Caco-2 (cell line): Measurements from ENCODE around the gene USP44. TPM values are rescaled to one million over a fixed set of nuclear protein-coding genes. Genes with fewer than 3 reads are reported as not detected.

Experiments
- BruUV-seq: library from RNA; stranded (reverse); fragments of 400-500 nt; replicated peaks from 2 replicates; lab custom pipeline; 2021; lab: Mats Ljungman, UMichigan
- CTCF ChIA-PET: fragments of 300-600 bp; sonication (Branson Sonifier 250); formaldehyde crosslinking; loops from one replicate; lab custom pipeline; 2022; ENCODE audit warnings: antibody characterized with exemption; lab: Charles Lee
- POLR2A ChIA-PET: fragments of 300-600 bp; sonication (Branson Sonifier 250); formaldehyde crosslinking; loops from one replicate; lab custom pipeline; 2022; ENCODE audit warnings: antibody characterized with exemption; lab: Charles Lee
- DNase-seq, 2 experiments: peaks; one replicate each; pipeline versions ENCODE4 v3.0.0 to v3.0.0-alpha.2; 2020 to 2022
- H3K27me3 ChIP-seq: replicated peaks from 2 replicates; pipeline ENCODE4 v1.6.0; 2011; ENCODE audit warnings: low read length; ENCODE audit not compliant: control insufficient read depth, insufficient read depth
- H3K36me3 ChIP-seq: 2 replicates; pipeline ENCODE4 v1.5.1; 2011; ENCODE audit warnings: low read length; ENCODE audit not compliant: control insufficient read depth, insufficient read depth
- H3K4me1 ChIP-seq: fragments of 250-450 bp; sonication (Bioruptor Pico); 2 replicates; pipeline ENCODE4 v1.5.1; 2020; ENCODE audit warnings: mild to moderate bottlenecking
- H3K4me3 ChIP-seq: 2 replicates; pipeline ENCODE4 v1.5.1; 2011; ENCODE audit warnings: low read depth, mild to moderate bottlenecking, control low read depth, low read length
- H3K9me3 ChIP-seq: fragments of 250-450 bp; sonication (Bioruptor Pico); 2 replicates; pipeline ENCODE4 v1.5.1; 2020; ENCODE audit warnings: mild to moderate bottlenecking, moderate library complexity
- H3K27ac Mint-ChIP-seq: one replicate; pipeline ENCODE4 v1.8.0; 2022; ENCODE audit warnings: mixed read lengths; ENCODE audit not compliant: unreplicated experiment
- H3K27me3 Mint-ChIP-seq: one replicate; pipeline ENCODE4 v1.8.0; 2022; ENCODE audit warnings: mixed read lengths; ENCODE audit not compliant: insufficient read depth, unreplicated experiment
- H3K36me3 Mint-ChIP-seq: one replicate; pipeline ENCODE4 v1.8.0; 2022; ENCODE audit warnings: mild to moderate bottlenecking, mixed read lengths; ENCODE audit not compliant: insufficient read depth, unreplicated experiment
- H3K4me1 Mint-ChIP-seq: one replicate; pipeline ENCODE4 v1.8.0; 2022; ENCODE audit warnings: low read depth, mixed read lengths; ENCODE audit not compliant: unreplicated experiment
- H3K4me3 Mint-ChIP-seq: one replicate; pipeline ENCODE4 v1.8.0; 2022; ENCODE audit warnings: mild to moderate bottlenecking, moderate library complexity, mixed read lengths; ENCODE audit not compliant: unreplicated experiment
- H3K9me3 Mint-ChIP-seq: one replicate; pipeline ENCODE4 v1.8.0; 2022; ENCODE audit warnings: mixed read lengths; ENCODE audit not compliant: unreplicated experiment
- intact Hi-C: fragments of 100-400 bp; cut with micrococcal nuclease; formaldehyde crosslinking; loops from one replicate; pipeline ENCODE4 v1.10.0; 2022; ENCODE audit not compliant: unreplicated experiment
- total RNA-seq: library from RNA; stranded (reverse); gene quantifications from 2 replicates; pipeline ENCODE4 v1.2.3, GENCODE V29; 2022
- TF ChIP-seq, protein P1 (sequence below), 2 experiments: fragments of 200-600 bp in 1 of 2; IDR thresholded peaks; 1 replicate in 1 of 2; 2 replicates in 1 of 2; pipeline versions ENCODE4 v1.5.1 to v1.8.0; 2011 to 2022; ENCODE audit warnings: antibody characterized with exemption in 1 of 2, control low read depth in 1 of 2, inconsistent platforms in 1 of 2, low read depth in 1 of 2, low read length in 1 of 2, mild to moderate bottlenecking in 1 of 2, moderate library complexity in 1 of 2; ENCODE audit not compliant: insufficient read depth in 1 of 2, severe bottlenecking in 1 of 2, unreplicated experiment in 1 of 2

The USP44 gene
- total RNA-seq, 1 experiment from 2014 or later = 0.14 TPM

DNA sequence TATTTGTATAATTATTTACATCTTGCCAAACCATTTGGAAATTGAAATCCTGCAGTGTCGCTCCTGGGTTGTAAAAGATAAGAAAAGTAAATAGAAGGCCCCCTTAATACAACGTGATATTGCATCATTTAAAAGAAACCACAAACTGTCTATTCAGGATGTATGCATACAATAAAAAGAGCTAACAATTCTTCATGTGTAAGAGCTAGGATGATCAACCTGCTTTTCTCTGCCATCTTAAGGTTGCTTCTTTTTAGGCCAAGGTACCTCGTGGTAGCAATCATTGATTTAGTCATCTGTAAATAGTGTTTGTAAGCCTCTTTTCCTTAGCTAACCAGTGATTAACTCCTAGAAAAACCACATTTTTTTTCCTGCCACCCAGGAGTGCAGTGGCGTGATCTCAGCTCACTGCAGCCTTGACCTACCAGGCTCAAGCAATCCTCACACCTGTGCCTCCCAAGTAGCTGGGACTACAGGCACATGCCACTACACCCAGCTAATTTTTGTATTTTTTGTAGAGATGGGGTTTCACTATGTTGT is 3.3 kb upstream of the USP44 start:
- no peak for DNase-seq
- ChIA-PET POLR2A (no interaction called here), CTCF (interaction anchor here (1.6 kb wide), 2 partner anchors 20 kb away, joined by 7 to 8 read pairs; no protein-coding TSS in a partner anchor)
- Mint-ChIP-seq H3K4me1 (peaks cover 14% of the 10 kb centered on the region), H3K9me3 (no peaks in the 10 kb centered on the region), H3K27ac (no peak overlapping the region), H3K27me3 (no peaks in the 10 kb centered on the region), H3K36me3 (no peaks in the 10 kb centered on the region), H3K4me3 (no peak overlapping the region)
- intact Hi-C loops = no loop called here
- Histone ChIP-seq H3K27me3 (no peaks in the 10 kb centered on the region), H3K4me3 (no peak overlapping the region), H3K9me3 (peaks cover 2% of the 10 kb centered on the region; the same call in 1 of the 2 replicates), H3K36me3 (no peaks in the 10 kb centered on the region), H3K4me1 (peaks cover 7% of the 10 kb centered on the region)
- BruUV-seq = no TSS peak
- TF ChIP-seq, protein P1, sequence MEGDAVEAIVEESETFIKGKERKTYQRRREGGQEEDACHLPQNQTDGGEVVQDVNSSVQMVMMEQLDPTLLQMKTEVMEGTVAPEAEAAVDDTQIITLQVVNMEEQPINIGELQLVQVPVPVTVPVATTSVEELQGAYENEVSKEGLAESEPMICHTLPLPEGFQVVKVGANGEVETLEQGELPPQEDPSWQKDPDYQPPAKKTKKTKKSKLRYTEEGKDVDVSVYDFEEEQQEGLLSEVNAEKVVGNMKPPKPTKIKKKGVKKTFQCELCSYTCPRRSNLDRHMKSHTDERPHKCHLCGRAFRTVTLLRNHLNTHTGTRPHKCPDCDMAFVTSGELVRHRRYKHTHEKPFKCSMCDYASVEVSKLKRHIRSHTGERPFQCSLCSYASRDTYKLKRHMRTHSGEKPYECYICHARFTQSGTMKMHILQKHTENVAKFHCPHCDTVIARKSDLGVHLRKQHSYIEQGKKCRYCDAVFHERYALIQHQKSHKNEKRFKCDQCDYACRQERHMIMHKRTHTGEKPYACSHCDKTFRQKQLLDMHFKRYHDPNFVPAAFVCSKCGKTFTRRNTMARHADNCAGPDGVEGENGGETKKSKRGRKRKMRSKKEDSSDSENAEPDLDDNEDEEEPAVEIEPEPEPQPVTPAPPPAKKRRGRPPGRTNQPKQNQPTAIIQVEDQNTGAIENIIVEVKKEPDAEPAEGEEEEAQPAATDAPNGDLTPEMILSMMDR (IDR thresholded peaks at IDR 0.05; ENCODE audit: insufficient read depth in 1 of 2, low read depth in 1 of 2, low read length in 1 of 2, severe bottlenecking in 1 of 2, unreplicated experiment in 1 of 2) = no peak

DNA sequence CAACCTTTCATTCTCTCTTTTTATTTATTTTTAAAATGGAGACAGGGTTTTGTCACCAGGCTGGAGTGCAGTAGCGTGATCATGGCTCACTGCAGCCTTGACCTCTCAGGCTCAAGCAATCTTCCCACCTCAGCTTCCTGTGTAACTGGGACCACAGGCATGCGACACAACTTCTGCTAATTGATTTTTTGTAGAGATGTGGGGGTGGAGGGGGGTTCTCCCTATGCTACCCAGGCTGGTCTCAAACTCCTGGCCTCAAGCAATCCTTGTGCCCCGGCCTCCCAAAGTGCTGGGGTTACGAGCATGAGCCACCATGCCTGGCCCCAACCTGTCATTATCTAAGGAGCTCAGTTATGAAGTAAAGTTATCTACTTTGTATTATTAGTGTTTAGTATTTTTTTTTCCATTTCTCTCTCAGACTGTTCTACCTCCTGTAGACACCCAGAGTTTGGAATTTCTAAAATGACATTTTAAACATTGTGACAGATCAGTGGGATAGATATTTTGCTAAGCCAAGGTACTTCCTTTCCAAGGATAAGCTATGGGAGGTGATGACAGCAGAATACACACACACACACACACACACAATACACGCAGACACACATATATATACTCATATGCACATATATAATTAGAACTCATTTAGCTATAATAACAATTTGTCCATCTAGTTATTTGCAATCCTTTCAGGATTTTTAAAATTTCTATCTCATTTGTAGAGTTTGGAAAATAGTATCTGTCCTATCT is 2.1 kb upstream of the USP44 start:
- H3K4me3 ChIP-seq = no peak overlapping the region
- TF ChIP-seq, protein P1 (IDR thresholded peaks at IDR 0.05; ENCODE audit: insufficient read depth in 1 of 2, low read depth in 1 of 2, low read length in 1 of 2, severe bottlenecking in 1 of 2, unreplicated experiment in 1 of 2) = no peak
- BruUV-seq = no TSS peak
- H3K27ac Mint-ChIP-seq = no peak overlapping the region
- H3K36me3 Mint-ChIP-seq = no peaks in the 10 kb centered on the region
- H3K36me3 ChIP-seq = no peaks in the 10 kb centered on the region
- no peak overlapping the region for H3K4me3 Mint-ChIP-seq
- peaks cover 8% of the 10 kb centered on the region; the same call in 1 of the 2 replicates for H3K9me3 ChIP-seq
- no peaks in the 10 kb centered on the region for H3K9me3 Mint-ChIP-seq
- ChIA-PET CTCF (interaction anchor here (0.6 kb wide), 1 partner anchor 21 kb away, joined by 3 read pairs; no protein-coding TSS in a partner anchor), POLR2A (no interaction called here)
- H3K27me3 Mint-ChIP-seq = no peaks in the 10 kb centered on the region
- peaks cover 7% of the 10 kb centered on the region for H3K4me1 ChIP-seq
- H3K27me3 ChIP-seq = no peaks in the 10 kb centered on the region
- peaks cover 14% of the 10 kb centered on the region for H3K4me1 Mint-ChIP-seq
- no peak for DNase-seq
- intact Hi-C loops = no loop called here

DNA sequence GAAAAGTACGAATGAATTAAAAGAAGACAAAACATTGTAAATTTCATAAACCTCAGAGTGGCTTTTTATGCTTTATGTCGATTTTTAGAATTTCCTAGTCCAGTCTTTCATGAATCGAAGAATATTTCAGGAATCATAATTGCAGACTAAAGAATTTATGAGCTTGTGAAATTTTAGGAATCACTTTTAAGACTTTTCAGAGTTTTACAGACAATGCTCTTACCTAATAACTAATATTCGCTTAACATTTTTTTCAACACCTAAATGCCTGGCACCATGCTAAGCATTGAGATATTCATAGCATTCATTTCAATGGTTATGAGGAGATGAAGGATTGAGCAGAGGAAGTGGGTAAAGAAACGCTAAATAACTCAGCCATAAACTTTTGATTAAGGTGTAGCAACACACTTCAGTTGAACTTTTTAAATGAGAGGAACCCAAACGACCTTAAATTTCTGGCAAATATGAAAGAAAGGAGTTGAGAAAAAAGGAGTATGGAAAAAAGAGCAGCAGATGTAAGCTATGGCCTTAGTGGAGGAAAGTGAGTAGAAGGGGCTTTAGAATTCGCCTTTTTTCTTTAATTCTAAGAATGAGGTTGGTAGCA is 739 bp upstream of the USP44 start:
- TF ChIP-seq, protein P1 (IDR thresholded peaks at IDR 0.05; ENCODE audit: insufficient read depth in 1 of 2, low read depth in 1 of 2, low read length in 1 of 2, severe bottlenecking in 1 of 2, unreplicated experiment in 1 of 2) = no peak

More for the DNA sequence above, 739 bp upstream of the USP44 start:
- Histone ChIP-seq H3K4me3 (no peak overlapping the region), H3K9me3 (peaks cover 8% of the 10 kb centered on the region; the same call in 1 of the 2 replicates), H3K4me1 (peaks cover 7% of the 10 kb centered on the region), H3K27me3 (no peaks in the 10 kb centered on the region), H3K36me3 (no peaks in the 10 kb centered on the region)
- Mint-ChIP-seq H3K4me1 (peaks cover 14% of the 10 kb centered on the region), H3K9me3 (no peaks in the 10 kb centered on the region), H3K27ac (no peak overlapping the region), H3K36me3 (no peaks in the 10 kb centered on the region), H3K27me3 (no peaks in the 10 kb centered on the region), H3K4me3 (no peak overlapping the region)
- no peak for DNase-seq
- intact Hi-C loops = no loop called here
- no TSS peak for BruUV-seq
- CTCF ChIA-PET = no interaction called here
- POLR2A ChIA-PET = no interaction called here
